ENCODE results near the gene HOXA11.

Gene HOXA11

GRCh38 chr7:27185013-27185853, at the start of gene HOXA11:
HOXA11 (minus strand) TSS chr7:27185232; CDS start chr7:27185144, 88 bp downstream.
- DNase-seq (ENCODE audit: low spot score), result peak; percentile 79

- no peak for DNase-seq (ENCODE audit: low spot score)
Observed at GRCh38 chr7:27229448-27229847, 44.4 kb upstream of the HOXA11 start.

- peak; percentile 67 for DNase-seq (ENCODE audit: low spot score)
Observed at GRCh38 chr7:27224983-27225934, 40.2 kb upstream of the HOXA11 start.

DNA sequence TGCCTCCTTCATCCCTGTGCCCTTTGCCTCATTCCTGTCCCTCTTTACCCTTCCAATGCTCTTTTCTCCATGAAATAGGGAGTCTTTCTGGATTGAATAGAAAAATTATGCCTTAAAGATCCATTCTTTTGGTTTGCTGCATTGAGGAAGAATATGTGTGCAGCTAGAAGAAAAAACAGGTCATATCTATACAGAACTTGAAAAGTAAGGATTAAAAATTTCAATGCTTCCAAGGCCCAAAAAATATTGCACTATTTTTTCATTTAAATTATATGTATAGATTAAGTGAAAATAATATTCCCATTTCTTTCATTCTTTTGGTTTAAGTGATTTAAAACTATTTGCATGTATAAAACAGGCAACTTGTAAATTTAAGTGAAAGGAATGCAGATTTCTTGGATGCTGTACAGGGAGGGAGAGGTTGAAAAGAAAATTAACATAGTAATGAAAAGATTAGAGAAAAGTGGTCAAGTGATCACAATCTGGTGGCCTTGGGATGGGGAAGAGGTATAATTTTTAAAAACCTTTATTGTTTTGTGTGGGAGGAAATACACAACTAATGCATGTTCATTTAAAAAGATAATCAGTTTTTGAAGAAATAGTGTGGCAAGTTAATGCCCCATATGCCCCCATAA, 39.0 kb upstream of the HOXA11 start:
- DNase-seq (ENCODE audit: low spot score), result no peak

DNA sequence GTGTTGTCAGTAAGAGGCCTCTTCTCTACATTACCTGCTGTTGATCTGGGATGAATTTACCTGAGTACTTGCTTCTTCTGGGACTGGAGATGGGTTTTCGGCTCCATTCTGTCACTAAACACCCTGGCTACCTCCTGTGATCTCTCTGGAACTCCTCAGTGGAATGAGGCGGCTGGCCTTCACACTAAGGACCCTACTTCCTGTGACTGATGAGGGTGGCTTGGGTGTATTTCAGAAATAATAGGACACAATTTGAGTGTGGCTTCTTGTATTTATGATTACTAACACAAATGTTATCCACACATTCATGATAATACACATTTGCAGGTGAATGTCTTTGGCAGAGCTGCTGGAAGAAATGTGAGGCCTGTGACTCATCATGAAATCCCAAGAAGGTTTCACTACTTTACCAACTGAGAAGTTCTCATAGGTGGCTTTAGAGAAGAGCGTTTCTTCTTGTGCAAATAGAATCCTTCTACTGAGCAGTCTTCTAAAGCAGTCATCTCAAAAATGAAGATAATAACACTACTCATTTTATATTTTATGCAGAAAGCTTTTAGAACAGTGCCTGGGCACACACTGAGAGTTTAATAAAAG, 36.3 kb upstream of the HOXA11 start:
- DNase-seq (ENCODE audit: low spot score), result no peak

GRCh38 chr7:27220440-27220955, 35.5 kb upstream of the HOXA11 start:
- DNase-seq (ENCODE audit: low spot score), result no peak

DNA sequence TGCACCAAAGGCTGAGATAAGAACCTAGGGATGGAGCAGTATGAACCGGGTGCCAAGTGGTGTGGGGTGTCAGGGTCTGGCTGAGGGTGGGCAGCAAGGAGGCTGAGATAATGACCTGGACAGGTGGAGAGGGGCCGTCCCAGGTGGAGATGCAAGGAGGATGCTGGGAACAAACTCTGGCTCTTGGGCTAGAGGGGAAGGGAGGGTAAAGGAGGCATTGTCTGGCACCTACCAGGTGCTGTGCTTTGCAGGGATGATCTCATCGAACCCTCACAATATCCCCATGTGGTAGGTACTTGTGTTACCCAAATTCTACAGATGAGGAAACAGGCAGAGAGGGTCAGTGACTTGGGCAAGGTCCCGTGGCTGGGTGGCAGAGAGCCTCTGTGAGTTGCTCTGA, 34.8 kb upstream of the HOXA11 start:
- no peak for DNase-seq (ENCODE audit: low spot score)

DNA sequence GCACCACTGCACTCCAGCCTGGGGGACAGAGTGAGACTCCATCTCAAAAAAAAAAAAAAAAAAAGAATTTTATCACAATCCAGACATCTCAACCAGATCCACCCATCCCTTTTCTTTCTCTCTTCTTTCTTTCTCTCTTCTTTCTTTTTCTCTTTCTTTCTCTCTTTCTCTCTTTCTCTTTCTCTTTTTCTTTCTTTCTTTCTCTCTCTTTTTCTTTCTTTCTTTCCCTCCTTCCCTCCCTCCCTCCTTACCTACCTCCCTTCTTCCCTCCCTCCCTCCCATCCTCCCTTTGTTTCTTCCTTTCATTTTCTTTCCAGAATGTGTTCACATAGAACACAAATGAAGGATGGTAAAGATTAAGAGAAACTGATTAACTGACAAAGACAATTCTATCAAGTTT, 32.9 kb upstream of the HOXA11 start:
- DNase-seq (ENCODE audit: low spot score), result no peak

- no peak for DNase-seq (ENCODE audit: low spot score)
Observed at GRCh38 chr7:27215356-27215755, 30.3 kb upstream of the HOXA11 start.

GRCh38 chr7:27214239-27214950, 29.4 kb upstream of the HOXA11 start:
- no peak for DNase-seq (ENCODE audit: low spot score)

GRCh38 chr7:27213433-27214238, 28.6 kb upstream of the HOXA11 start:
- DNase-seq (ENCODE audit: low spot score), result no peak

DNA sequence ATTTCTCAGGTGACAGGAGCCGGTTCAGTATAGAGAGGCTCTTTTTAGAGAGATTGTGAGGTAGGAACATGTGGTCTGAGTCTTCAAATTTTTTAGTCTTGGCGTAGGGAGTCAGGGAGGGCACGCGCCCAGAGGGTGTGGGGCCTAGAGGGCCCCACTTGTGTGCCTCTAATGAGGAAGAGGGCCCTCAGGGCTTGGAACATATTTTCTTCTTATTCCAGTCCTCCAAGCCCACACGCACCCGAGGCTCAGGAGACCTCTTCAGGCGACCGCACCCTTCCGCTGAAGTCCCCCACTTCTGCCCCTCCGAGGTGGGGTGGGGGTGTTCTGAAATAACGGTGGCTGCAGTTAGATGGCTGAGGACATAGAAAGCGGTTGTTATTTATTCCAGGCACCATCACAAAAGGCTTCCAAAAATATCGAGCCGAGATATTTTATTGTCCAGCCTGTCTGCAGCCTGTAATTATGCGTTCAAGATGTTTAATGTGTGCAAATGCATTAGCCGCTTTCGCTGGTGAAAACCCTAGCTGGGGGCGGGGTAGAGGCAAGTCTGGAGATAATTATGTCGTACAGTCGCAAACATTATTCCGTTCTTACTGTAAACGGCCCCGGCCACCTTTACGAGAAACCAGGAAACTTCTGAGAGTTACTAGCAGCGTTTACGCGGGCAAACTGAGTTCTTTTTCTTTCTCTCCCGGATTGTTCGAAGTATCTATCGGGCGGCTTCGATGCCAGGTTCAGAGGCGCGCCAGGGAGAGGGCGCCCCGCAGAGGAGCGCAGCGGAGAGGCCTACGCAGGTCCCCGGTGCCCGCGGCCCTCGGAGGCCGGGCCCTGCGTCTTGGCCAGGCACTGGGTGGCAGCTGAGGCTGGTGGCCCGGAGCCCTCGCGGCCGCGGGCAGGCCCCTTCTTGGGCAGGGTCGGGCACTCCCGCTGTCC, 27.7 kb upstream of the HOXA11 start:
- no peak for DNase-seq (ENCODE audit: low spot score)

- DNase-seq (ENCODE audit: low spot score), result no peak
Observed at GRCh38 chr7:27211764-27212204, 26.8 kb upstream of the HOXA11 start.

DNA sequence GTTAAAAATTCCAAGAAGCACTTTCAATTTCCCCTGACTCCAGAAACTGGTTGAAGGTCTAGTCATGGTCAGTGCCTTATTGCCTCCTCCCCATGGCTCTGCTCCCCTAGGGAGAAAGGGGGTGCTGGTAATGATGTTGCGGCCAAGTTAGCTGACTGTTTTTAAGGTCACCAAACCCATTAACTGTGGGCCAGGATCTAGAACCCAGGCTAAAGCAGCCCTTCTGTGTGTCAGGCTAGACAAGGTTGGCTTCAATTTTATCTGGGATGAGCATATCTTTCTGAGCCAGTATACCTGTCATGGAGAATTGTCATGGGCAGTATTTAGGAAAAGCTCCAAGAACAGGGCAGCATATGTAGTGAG, 26.0 kb upstream of the HOXA11 start:
- DNase-seq (ENCODE audit: low spot score), result no peak

GRCh38 chr7:27210441-27211083, 25.5 kb upstream of the HOXA11 start:
- DNase-seq (ENCODE audit: low spot score), result peak; percentile 83

DNA sequence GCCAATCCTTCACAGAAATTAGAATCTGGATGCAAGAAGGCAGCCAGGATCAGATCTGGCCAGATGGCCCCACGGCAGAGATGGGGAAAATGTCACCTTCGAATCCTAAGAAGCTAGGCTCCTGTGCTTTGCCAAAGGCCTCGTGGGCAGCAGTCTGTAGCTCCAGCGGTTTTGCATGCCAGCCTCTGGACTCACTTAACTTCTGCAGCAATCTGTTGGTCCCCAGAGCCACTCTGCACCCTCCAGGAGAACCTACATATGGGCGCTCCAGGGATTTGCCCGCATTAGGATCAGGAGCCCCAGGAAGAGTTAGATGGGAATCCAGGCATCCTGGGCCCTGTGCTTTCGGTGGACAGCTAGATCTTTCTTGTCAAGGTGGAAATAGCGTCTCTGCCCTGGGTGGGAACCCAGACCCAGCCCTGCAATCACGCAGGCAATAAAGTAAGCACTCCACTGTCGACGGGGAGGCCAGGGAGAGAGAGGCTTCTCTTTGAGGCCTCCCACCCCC, 25.0 kb upstream of the HOXA11 start:
- DNase-seq (ENCODE audit: low spot score), result no peak

DNA sequence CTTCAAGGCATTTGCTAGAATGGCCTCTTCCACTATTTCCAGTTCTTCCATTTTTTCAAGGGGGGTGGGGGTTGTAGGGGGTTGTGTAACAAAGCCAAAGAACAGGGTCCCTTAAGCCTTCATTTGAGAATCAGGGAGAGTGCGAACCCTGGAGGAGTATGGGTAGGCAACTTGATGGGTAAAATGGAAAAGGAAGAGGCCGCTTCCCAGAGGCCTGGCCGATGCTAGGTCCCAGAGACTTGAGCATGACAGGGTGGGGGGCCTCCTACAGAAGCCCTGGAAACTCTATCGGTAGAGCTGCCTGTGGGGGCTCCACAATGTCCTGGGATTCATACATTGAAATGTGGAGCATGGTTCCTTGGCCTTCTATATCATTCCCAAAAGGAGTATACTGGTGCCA, 24.0 kb upstream of the HOXA11 start:
- DNase-seq (ENCODE audit: low spot score), result no peak

DNA sequence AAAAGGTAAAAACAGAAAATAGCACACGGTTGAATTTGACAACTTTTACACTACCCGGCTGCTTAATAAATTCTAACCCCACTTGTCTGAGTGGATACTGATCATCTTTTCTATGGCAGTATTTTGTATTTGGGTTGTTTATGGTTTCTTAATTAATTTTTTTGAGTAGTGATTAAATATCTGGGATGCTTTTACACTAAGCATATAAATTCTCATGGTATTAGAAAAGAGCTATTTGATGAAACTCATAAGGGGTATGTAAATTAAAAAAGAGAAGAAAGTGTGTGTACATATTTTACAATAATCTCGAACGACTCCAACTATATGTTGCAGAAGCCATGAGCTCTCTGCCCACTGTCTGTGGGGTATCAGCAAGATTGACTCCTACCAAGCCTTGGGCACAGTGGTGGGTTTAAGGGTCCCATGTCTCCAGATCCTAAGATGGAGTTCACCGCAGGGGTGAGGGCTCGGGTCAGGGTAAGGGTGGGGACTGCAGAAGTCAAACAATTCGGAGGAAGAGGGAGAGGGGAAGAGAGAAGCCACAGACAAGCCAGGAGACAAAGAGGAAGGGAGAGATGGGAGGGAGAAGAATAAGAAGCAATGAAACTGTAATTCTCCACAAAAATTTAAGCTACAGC, 22.4 kb upstream of the HOXA11 start:
- DNase-seq (ENCODE audit: low spot score), result no peak
